ENCODE results near the gene STXBP6.

The STXBP6 gene

GRCh38 chr14:24852312-24853060, 197.5 kb downstream of the STXBP6 start:
- Histone ChIP-seq H2AFZ (ENCODE audit: low read depth, low read length, severe bottlenecking) (no peak overlapping the region), H3K9me3 (ENCODE audit: insufficient read depth, low read length) (no peaks in the 10 kb centered on the region), H3K27ac (ENCODE audit: low read depth, low read length) (no peak overlapping the region), H4K20me1 (ENCODE audit: low read depth, low read length) (no peaks in the 10 kb centered on the region), H3K9ac (ENCODE audit: low read length) (no peak overlapping the region), H3K4me2 (ENCODE audit: low read depth, low read length, poor library complexity, severe bottlenecking) (no peak overlapping the region), H3K79me2 (ENCODE audit: insufficient read depth, low read length) (no peaks in the 10 kb centered on the region), H3K9me2 (replicated peaks; ENCODE audit: insufficient read depth, low read length) (no peaks in the 10 kb centered on the region), H3K27me3 (ENCODE audit: low read length) (no peaks in the 10 kb centered on the region), H3K4me3 (ENCODE audit: insufficient read depth, low read length, poor library complexity, severe bottlenecking) (no peak overlapping the region), H3F3A (ENCODE audit: insufficient read depth) (no peaks in the 10 kb centered on the region), H3K36me3 (ENCODE audit: low read length) (no peaks in the 10 kb centered on the region)
- TF ChIP-seq, protein P1, sequence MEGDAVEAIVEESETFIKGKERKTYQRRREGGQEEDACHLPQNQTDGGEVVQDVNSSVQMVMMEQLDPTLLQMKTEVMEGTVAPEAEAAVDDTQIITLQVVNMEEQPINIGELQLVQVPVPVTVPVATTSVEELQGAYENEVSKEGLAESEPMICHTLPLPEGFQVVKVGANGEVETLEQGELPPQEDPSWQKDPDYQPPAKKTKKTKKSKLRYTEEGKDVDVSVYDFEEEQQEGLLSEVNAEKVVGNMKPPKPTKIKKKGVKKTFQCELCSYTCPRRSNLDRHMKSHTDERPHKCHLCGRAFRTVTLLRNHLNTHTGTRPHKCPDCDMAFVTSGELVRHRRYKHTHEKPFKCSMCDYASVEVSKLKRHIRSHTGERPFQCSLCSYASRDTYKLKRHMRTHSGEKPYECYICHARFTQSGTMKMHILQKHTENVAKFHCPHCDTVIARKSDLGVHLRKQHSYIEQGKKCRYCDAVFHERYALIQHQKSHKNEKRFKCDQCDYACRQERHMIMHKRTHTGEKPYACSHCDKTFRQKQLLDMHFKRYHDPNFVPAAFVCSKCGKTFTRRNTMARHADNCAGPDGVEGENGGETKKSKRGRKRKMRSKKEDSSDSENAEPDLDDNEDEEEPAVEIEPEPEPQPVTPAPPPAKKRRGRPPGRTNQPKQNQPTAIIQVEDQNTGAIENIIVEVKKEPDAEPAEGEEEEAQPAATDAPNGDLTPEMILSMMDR (IDR thresholded peaks at IDR 0.05; ENCODE audit: insufficient read depth, low read length, poor library complexity, severe bottlenecking): no peak
- no peak for TF ChIP-seq EZH2phosphoT487 (conservative IDR thresholded peaks at IDR 0.05; ENCODE audit: low read length)

DNA sequence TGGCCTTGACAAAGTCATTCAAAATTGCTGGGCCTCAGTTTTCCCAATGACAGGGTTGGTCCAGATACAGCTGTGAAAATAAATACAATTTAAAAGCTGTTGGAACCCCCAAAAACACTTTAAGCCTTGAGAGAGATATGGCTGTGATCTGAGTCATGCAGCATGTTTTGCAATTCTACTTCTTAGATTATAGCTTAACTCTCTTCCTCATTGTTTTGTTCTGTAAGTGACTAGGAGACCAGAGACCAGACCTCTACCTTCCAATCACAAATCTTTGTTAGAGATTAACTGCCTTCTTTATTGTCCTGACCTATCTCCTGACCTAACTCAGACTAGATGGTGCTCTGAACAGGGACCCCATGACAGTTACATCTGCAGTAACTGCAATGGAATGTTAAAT, 198.1 kb downstream of the STXBP6 start:
- Histone ChIP-seq H3F3A (ENCODE audit: insufficient read depth) (no peaks in the 10 kb centered on the region), H3K9me2 (replicated peaks; ENCODE audit: insufficient read depth, low read length) (no peaks in the 10 kb centered on the region), H3K79me2 (ENCODE audit: insufficient read depth, low read length) (no peaks in the 10 kb centered on the region), H3K4me2 (ENCODE audit: low read depth, low read length, poor library complexity, severe bottlenecking) (no peak overlapping the region), H3K9ac (ENCODE audit: low read length) (no peak overlapping the region), H4K20me1 (ENCODE audit: low read depth, low read length) (no peaks in the 10 kb centered on the region), H3K36me3 (ENCODE audit: low read length) (no peaks in the 10 kb centered on the region), H3K27ac (ENCODE audit: low read depth, low read length) (no peak overlapping the region), H3K9me3 (ENCODE audit: insufficient read depth, low read length) (no peaks in the 10 kb centered on the region), H3K27me3 (ENCODE audit: low read length) (no peaks in the 10 kb centered on the region), H3K4me3 (ENCODE audit: insufficient read depth, low read length, poor library complexity, severe bottlenecking) (no peak overlapping the region), H2AFZ (ENCODE audit: low read depth, low read length, severe bottlenecking) (no peak overlapping the region)
- TF ChIP-seq EZH2phosphoT487 (conservative IDR thresholded peaks at IDR 0.05; ENCODE audit: low read length): no peak
- TF ChIP-seq, protein P1 (IDR thresholded peaks at IDR 0.05; ENCODE audit: insufficient read depth, low read length, poor library complexity, severe bottlenecking): no peak

DNA sequence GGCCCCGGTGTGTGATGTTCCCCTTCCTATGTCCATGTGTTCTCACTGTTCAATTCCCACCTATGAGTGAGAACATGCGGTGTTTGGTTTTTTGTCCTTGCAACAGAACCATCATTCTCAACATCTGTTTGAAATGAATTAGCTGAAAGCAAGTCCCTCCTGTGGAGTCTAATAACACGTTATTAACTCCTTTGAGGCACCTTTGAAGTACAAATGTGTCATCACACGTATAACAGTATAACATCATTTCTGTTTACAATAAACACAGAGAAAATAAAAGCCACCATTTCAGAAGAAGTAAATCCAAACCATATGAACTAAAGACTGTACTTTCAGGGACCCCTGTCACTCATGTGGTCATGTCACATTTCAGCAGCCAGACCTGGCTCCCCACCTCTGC, 198.5 kb downstream of the STXBP6 start:
- H3F3A ChIP-seq (ENCODE audit: insufficient read depth): no peaks in the 10 kb centered on the region
- no peaks in the 10 kb centered on the region for H4K20me1 ChIP-seq (ENCODE audit: low read depth, low read length)
- H3K27ac ChIP-seq (ENCODE audit: low read depth, low read length): no peak overlapping the region
- H3K4me2 ChIP-seq (ENCODE audit: low read depth, low read length, poor library complexity, severe bottlenecking): no peak overlapping the region
- TF ChIP-seq, protein P1 (IDR thresholded peaks at IDR 0.05; ENCODE audit: insufficient read depth, low read length, poor library complexity, severe bottlenecking): no peak
- no peak for TF ChIP-seq EZH2phosphoT487 (conservative IDR thresholded peaks at IDR 0.05; ENCODE audit: low read length)
- no peaks in the 10 kb centered on the region for H3K79me2 ChIP-seq (ENCODE audit: insufficient read depth, low read length)
- H3K9ac ChIP-seq (ENCODE audit: low read length): no peak overlapping the region
- H3K9me3 ChIP-seq (ENCODE audit: insufficient read depth, low read length): no peaks in the 10 kb centered on the region
- H3K36me3 ChIP-seq (ENCODE audit: low read length): no peaks in the 10 kb centered on the region
- no peak overlapping the region for H2AFZ ChIP-seq (ENCODE audit: low read depth, low read length, severe bottlenecking)
- H3K9me2 ChIP-seq (replicated peaks; ENCODE audit: insufficient read depth, low read length): no peaks in the 10 kb centered on the region
- H3K27me3 ChIP-seq (ENCODE audit: low read length): no peaks in the 10 kb centered on the region
- H3K4me3 ChIP-seq (ENCODE audit: insufficient read depth, low read length, poor library complexity, severe bottlenecking): no peak overlapping the region

Data from SU-DHL-6 (cell line).